HG02588 (cell line): Measurements from ENCODE around the gene ETS1.
"Not testable (repeated sequence)": the region's sequence is repeated elsewhere in the genome, so short reads cannot be mapped to it uniquely, and the experiment has no call there.

Experiments
- ATAC-seq: cut with Tn5 transposase; IDR thresholded peaks from one replicate; pipeline ENCODE4 v1.9.1; 2021; ENCODE audit warnings: mild to moderate bottlenecking, moderate library complexity; ENCODE audit not compliant: unreplicated experiment

Gene ETS1

DNA sequence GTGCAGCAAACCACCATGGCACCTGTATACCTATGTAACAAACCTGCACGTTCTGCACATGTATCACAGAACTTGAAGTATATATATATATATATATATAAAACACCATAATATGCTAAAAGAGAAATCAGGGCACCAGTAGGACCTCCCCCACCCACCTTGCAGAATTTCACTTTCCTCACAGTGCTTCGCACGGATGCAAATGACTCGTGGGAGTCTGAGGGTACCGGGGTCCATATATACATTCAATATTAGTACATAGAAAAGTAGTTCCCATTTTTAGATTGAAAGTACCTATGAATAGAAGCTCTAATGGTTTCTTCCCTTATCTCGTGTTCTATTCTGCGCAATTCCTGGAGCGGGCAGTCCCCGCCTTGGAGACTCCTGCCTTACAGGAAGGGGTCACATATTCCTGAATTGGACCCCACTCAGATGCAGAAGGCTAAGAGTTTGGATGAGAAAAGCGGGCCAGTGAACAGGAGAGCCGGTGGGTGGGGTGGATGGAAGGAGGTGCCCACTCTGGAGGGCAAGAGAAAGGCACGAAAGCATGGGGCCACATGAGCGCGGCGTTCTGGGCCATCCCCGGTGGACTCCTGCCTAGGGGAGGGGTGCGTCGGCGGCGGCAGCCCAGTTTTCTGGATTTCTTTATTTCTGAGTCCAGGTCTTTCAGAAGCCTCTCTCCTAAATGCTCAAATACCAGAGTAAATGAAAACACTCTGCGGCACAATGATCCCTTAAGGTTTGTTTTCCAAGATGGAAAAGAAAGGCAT lies 136.3 kb downstream of the ETS1 start:
- ATAC-seq, result no peak

DNA sequence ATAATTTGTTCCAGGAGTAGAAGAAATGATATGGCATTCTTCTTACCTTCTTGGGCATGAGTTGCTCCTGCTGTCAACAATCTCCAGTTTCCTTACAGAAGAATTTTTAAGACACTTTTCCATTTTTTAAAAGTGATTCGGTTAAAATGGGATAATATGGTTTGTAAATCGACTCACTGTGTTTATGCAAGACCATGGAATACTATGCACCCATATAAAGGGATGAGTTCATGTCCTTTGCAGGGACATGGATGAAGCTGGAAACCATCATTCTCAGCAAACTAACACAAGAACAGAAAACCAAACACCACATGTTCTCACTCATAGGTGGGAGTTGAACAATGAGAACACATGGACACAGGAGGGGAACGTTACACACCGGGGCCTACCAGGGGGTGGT lies 136.9 kb downstream of the ETS1 start:
- not testable (repeated sequence) for ATAC-seq

GRCh38 chr11:128448981-128449713 lies 138.2 kb downstream of the ETS1 start:
- no peak for ATAC-seq

DNA sequence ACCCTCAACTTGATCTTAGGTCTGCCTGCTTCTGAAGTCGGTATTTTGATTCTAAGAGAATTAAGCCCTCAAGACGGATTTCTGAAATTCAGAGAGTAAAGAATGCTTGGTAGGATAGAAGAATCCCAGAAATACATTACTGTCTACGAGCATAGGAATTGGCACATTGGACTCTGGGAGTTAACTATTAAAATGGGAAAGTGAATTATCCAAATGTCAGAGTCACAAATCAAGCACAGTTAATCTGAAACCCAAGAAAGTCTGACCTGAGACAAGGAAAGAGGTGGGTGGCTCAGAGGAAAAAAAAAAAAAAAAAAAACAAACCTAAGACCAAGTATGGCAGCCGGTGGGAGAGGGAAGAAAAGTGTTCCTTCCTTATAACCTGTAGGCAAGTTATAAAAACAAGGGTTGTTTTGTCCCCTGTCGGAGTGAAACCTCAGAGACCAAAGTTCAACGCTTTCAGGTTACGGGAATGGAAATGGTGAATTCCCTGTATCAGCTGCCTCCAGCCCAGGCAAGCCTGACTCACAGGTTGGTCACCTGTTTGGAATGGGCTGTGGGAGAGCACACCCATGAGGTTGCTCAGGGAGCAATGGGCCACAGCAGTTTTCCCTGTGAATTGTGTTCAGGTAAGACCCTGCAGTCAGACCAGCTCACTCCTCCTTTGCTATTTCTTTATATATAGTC lies 139.0 kb downstream of the ETS1 start:
- no peak for ATAC-seq

DNA sequence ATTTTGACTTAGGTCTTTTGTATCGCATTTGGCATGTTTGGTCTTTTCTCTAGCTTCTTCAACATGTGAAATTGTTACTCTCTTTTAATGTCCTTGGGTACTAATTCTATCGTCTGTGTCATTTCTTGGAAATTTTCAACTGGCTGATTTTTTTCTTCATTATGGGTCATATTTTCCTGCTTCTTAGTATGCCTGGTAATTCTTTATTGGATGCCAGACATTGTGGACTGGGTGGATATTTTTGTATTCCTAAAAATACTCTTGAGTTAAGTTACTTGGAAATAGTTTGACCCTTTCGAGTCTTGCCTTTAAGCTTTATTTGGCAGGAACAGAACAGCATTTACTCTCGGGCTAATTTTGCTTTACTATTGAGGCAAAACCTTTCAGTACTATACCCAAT lies 140.1 kb downstream of the ETS1 start:
- ATAC-seq, result no peak

DNA sequence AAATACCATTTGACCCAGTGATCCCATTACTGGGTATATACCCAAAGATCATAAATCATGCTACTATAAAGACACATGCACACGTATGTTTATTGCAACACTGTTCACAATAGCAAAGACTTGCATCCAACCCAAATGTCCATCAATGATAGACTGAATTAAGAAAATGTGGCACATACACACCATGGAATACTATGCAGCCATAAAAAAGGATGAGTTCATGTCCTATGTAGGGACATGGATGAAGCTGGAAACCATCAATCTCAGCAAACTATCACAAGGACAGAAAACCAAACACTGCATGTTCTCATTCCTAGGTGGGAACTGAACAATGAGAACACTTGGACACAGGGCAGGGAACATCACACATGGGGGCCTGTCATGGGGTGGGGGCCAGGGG lies 141.4 kb downstream of the ETS1 start:
- ATAC-seq, result not testable (repeated sequence)

DNA sequence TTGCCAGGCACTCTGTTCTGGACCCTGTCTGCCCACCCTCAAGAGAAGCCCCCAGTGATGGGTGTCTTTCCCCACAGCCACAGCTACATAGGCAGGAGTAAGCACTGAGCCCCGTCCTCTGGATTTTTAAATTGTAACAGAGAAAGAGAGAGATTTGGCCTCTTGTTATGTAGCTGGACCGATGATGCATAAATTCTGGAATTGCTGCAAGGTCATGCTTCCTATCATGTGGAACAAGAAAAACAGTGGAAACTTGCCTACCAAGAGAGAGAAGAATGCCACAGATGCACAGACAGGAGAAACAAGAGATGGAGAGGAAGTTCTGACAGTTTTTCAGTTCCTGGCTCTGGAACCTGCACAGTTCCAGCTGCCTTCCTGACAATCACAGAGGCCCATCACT lies 150.2 kb downstream of the ETS1 start:
- no peak for ATAC-seq

- no peak for ATAC-seq
Measured at GRCh38 chr11:128434818-128435217, 152.5 kb downstream of the ETS1 start.

DNA sequence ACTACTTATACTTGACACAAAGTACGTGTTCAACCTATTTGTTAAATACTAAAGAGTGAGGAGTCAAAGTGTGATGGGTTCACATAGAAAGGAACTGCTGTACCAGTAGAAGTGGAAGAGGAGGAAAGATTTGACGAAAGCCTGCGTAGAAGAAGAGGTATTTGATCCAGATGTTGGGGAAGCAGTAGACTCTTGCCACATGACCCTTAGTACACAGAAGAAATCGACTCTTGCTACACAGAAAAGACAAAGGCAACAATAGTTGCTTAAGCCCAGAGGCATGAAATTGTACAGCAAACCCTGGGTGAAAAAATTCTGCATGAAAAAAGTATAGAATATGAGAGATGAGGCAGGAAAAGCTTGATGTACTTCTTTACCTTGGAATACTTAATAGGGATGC lies 152.9 kb downstream of the ETS1 start:
- no peak for ATAC-seq

DNA sequence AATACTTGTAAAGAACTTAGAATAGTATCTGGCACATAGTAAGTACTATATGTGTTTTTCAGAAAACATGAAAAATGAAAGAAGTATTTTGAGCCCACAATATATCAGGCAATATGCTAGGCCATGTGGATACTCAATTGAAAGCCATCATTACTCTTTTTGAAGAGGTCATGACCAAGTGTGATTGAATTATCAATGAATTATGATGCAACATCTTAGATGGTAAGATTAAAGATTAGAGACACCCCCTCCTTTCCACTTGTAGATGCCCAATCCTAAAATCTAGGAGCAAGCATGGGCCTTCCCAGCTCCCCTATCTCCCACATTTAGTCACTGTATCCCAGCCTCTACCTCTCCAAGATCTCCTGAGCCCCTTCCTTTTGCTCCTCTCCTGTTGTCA lies 154.4 kb downstream of the ETS1 start:
- ATAC-seq, result no peak

DNA sequence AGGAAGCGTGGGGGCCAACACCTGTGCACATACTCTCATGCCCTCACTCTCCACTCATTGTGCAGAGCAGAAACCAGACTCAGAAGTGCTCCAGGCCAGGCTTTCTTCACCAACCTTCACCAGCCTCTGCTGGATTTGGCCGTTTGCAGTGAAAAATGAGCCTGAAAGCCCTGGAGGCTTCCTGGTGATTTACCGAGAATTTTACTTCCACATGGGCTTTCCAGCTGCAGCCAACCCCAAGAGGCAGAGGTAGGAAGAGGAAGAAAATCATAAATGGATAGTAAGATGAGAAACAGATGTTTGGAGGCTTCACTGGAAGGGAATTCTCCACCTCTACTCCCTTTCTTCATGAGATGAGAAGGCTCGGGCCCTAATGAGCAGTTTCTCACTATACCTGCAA lies 155.4 kb downstream of the ETS1 start:
- ATAC-seq, result no peak

DNA sequence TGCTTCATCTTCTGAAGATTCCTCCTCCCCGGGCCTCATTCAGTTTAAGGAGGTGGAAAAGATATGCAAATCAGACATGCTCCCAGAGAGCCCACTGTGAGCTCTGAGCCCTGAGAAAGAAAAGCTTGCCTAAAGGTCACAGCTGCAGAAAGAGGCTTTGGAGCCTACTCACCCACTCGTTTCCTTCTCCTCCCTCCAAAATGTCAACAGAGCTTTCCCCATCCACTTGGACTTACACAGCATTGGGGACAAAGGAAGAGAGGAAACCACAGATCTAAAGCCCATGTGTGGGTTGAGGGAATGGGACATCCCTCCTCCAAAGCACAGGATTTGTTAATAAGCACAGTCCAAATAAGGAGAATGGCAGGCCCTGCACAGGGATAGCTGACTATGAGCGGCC lies 158.4 kb downstream of the ETS1 start:
- no peak for ATAC-seq

DNA sequence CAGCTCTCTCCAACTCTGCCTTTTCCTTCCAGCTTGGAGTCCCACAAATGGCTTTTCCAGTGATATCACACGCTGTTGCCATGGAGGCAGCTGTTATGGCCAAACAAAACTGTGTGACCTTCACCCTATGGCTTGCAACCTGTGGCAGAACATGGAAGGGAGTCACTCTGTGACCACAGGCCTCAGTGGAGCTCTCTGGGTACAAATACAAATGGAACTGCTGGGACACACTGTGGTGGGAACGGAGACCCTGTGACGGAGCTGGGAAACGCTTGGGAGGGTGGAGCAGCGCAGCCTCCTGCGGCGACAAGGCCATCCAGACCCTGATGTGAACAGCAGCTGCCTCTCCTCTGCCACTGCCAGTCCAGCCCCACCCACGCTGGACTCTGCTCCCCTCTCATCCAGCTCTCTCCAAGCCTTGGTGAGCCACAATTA lies 162.5 kb downstream of the ETS1 start:
- ATAC-seq, result no peak

- no peak for ATAC-seq
Measured at GRCh38 chr11:128424271-128424711, 163.1 kb downstream of the ETS1 start.

DNA sequence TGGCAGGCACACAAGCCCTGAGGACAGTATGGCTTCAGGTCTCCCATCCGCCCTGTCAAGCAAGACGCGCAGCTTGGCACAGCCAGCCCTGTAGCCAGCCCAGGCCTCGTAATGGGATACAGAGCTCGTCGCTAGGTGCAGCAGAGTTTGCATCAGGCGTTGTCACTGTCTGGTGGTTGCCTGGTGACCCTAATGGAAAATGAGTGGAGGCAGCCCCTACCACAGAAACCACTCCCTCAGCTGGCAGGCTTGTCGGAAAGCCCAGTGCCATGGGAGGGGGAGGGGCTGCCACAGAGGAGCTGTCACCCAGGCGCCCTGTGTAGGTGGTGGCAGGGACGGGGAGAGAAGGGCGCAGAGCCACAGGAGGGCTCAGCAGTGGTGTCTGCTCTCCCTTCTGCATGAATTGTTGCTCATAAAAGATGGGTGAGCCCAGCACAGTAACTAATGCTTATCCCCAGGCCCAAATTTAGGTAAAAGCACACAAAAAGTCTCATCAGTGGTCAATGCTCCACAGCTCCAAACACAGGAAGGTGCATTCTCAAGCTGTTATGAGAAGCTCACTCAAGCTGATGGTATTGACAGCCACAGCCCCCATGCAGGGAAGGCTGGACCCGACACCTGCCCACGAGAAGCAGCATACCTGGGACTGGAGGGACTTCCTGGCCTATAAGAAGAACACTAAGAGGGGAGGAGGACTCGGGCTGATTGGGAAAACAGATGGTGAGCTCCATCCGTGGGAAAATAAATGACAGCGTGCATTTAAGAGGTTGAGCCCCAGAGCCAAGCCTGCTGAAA lies 164.6 kb downstream of the ETS1 start:
- no peak for ATAC-seq

DNA sequence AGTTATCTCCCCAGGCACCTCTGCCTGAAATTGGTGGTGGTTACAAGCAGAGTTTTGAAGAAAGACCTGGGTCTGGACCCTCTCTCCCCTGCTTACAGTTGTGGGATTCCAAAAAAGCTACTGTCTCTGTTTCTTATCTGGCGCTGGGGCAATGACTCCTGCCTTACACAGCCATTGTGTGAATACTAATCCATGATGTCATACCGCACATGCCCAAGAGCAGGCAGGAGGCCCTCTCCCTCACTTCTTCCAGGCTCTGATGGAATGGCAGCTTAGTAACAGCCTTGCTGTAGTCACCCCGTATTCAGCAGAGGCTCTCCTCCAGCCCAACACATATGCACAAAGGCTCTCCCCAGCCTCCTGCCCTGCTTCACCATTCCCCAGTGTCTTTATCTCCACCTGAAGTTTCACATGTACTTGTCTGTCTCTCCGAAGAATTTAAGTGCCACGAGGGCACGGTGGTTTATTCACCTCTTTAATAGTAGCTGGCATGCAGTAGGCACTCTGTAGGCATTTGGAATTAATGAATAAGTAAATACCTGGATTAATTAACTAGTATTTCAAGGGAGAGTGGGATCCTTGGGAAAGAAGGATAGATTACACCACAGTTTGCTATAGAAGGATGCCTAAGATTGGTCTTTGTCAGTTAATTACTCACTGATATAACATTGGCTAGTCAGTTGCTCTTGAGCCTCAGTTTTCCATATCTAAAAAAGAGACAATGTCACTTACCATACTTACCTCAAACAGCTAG lies 165.6 kb downstream of the ETS1 start:
- no peak for ATAC-seq

- ATAC-seq, result no peak
Measured at GRCh38 chr11:128420951-128421350, 166.4 kb downstream of the ETS1 start.

- ATAC-seq, result no peak
Measured at GRCh38 chr11:128420265-128420664, 167.1 kb downstream of the ETS1 start.

- ATAC-seq, result no peak
Measured at GRCh38 chr11:128419012-128419767, 168.2 kb downstream of the ETS1 start.
